KMS-11 (cell line): ENCODE results near the gene PLA2R1.
"Not testable (repeated sequence)": the region's sequence is repeated elsewhere in the genome, so short reads cannot be mapped to it uniquely, and the experiment has no call there.

ENCODE experiments used
- H2AFZ ChIP-seq: fragments of 200-600 bp; sonication (generic); 2 replicates; pipeline ENCODE4 v1.6.1; 2016; ENCODE audit warnings: antibody characterized with exemption, mixed run types, low read depth
- H3K27ac ChIP-seq: fragments of 200-600 bp; sonication (generic); 2 replicates; pipeline ENCODE4 v1.6.1; 2016; ENCODE audit warnings: mild to moderate bottlenecking, mixed run types
- H3K27me3 ChIP-seq: fragments of 200-600 bp; sonication (generic); 2 replicates; pipeline ENCODE4 v1.6.1; 2017; ENCODE audit warnings: mild to moderate bottlenecking, low read depth, mixed run types, moderate library complexity; ENCODE audit not compliant: insufficient read depth
- H3K36me3 ChIP-seq: fragments of 200-600 bp; sonication (generic); 2 replicates; pipeline ENCODE4 v1.6.1; 2017; ENCODE audit warnings: mild to moderate bottlenecking, mixed run types; ENCODE audit not compliant: insufficient read depth
- H3K4me1 ChIP-seq: fragments of 200-600 bp; sonication (generic); 2 replicates; pipeline ENCODE4 v1.6.1; 2016; ENCODE audit warnings: mild to moderate bottlenecking, low read depth, mixed run types; ENCODE audit not compliant: poor library complexity, severe bottlenecking
- H3K4me2 ChIP-seq: fragments of 200-600 bp; sonication (generic); 2 replicates; pipeline ENCODE4 v1.7.0; 2016; ENCODE audit warnings: mild to moderate bottlenecking, mixed run types
- H3K4me3 ChIP-seq: fragments of 200-600 bp; sonication (generic); IDR thresholded peaks from 2 replicates; pipeline ENCODE4 v1.6.1; 2017; ENCODE audit warnings: low read depth, low read length, mixed read lengths; ENCODE audit not compliant: insufficient read depth
- H3K79me2 ChIP-seq: fragments of 200-600 bp; sonication (generic); 2 replicates; pipeline ENCODE4 v1.6.1; 2016; ENCODE audit warnings: low read depth, mixed run types; ENCODE audit not compliant: insufficient read depth
- H3K9ac ChIP-seq: fragments of 200-600 bp; sonication (generic); 2 replicates; pipeline ENCODE4 v1.6.1; 2016; ENCODE audit warnings: mild to moderate bottlenecking, mixed run types
- H4K20me1 ChIP-seq: fragments of 200-600 bp; sonication (generic); 2 replicates; pipeline ENCODE4 v1.6.1; 2016; ENCODE audit warnings: mild to moderate bottlenecking, mixed run types; ENCODE audit not compliant: insufficient read depth
- CTCF ChIP-seq: fragments of 200-600 bp; sonication (generic); conservative IDR thresholded peaks from 2 replicates; pipeline ENCODE4 v1.6.1; 2017; ENCODE audit warnings: low read depth, mild to moderate bottlenecking, antibody characterized with exemption, low read length, moderate library complexity, mixed read lengths

Gene PLA2R1

DNA sequence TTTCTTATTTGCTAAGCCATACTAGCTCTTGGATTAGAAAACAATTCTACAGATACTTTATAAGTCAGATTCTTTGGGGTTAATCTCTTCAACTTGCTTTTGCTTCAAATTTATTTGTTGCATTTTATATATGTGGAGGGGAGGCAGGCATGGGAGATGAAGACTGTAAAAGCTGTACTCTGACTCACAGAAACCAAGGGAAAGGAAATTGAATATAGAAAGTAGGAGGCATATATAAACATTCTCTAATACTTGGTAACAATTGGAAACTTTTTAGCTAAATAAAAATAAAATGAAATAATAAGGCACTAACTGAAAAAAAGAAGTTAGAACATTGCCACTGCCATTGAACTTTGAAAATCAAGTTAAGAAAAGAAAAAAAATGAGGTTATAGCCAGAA lies 21.3 kb downstream of the PLA2R1 start:
- no peak overlapping the region for H3K4me2 ChIP-seq
- no peaks in the 10 kb centered on the region for H4K20me1 ChIP-seq
- TF ChIP-seq CTCF = no peak
- H3K9ac ChIP-seq = no peak overlapping the region
- H3K36me3 ChIP-seq = no peaks in the 10 kb centered on the region
- no peak overlapping the region for H2AFZ ChIP-seq
- no peaks in the 10 kb centered on the region for H3K27me3 ChIP-seq
- H3K4me1 ChIP-seq = no peaks in the 10 kb centered on the region
- no peak overlapping the region for H3K4me3 ChIP-seq
- H3K27ac ChIP-seq = no peak overlapping the region
- no peaks in the 10 kb centered on the region for H3K79me2 ChIP-seq

- no peaks in the 10 kb centered on the region for H3K27me3 ChIP-seq
- no peaks in the 10 kb centered on the region for H4K20me1 ChIP-seq
- no peak overlapping the region for H2AFZ ChIP-seq
- TF ChIP-seq CTCF = no peak
- H3K36me3 ChIP-seq = no peaks in the 10 kb centered on the region
- no peak overlapping the region for H3K4me3 ChIP-seq
- H3K9ac ChIP-seq = no peak overlapping the region
- no peaks in the 10 kb centered on the region for H3K4me1 ChIP-seq
- no peaks in the 10 kb centered on the region for H3K79me2 ChIP-seq
- no peak overlapping the region for H3K27ac ChIP-seq
- no peak overlapping the region for H3K4me2 ChIP-seq
Measured at GRCh38 chr2:160039166-160039903, 23.1 kb downstream of the PLA2R1 start.

- not testable (repeated sequence) for H3K36me3 ChIP-seq, H3K4me3 ChIP-seq, H3K9ac ChIP-seq, H3K4me2 ChIP-seq, H3K27ac ChIP-seq, H3K27me3 ChIP-seq, H2AFZ ChIP-seq, H4K20me1 ChIP-seq, H3K79me2 ChIP-seq, H3K4me1 ChIP-seq
Measured at GRCh38 chr2:160038662-160039061, 23.8 kb downstream of the PLA2R1 start.

DNA sequence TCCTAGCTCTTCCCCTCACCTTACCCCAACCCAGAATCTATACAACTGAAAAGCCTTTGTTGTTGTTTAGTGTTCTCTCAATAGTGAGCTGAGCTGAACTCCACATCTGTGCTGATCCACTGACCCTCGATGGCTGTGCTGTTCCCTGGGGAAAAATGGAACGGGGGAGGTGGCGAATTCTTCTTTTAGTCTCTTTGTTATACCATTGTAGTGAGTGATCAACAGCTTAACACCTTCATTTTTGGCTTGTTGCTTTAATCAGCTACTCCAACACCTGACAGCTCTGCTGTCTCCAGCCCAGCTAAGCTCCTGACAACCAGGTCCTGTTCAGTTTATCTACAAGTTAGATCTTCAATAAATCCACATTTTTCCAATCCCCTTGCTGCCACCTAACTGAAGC lies 25.7 kb downstream of the PLA2R1 start:
- Histone ChIP-seq H2AFZ (no peak overlapping the region), H4K20me1 (no peaks in the 10 kb centered on the region), H3K9ac (no peak overlapping the region), H3K27me3 (no peaks in the 10 kb centered on the region), H3K36me3 (no peaks in the 10 kb centered on the region), H3K79me2 (no peaks in the 10 kb centered on the region), H3K4me1 (no peaks in the 10 kb centered on the region), H3K27ac (no peak overlapping the region), H3K4me2 (no peak overlapping the region), H3K4me3 (no peak overlapping the region)
- no peak for TF ChIP-seq CTCF

DNA sequence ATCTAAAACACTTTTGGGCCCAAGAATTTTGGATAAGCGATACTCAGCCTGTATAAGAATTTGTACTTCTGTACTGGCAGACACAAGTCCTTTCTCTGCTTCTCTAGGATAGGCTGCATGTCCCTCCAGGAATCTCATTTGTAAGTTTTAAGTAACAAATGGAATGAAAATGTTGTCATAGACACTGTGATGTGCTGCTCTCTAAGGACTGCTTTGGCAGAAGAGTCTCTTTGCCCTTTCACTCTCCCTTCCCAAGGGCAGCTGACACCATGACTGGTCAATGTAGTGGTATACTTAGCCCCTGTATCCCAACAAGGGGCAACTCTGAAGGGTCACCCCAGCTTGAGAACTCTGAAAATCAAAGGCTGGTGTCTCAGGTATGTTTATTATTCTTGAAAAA lies 27.3 kb downstream of the PLA2R1 start:
- H2AFZ ChIP-seq = no peak overlapping the region
- no peaks in the 10 kb centered on the region for H4K20me1 ChIP-seq
- H3K4me2 ChIP-seq = no peak overlapping the region
- no peaks in the 10 kb centered on the region for H3K27me3 ChIP-seq
- H3K4me1 ChIP-seq = no peaks in the 10 kb centered on the region
- no peak overlapping the region for H3K9ac ChIP-seq
- H3K79me2 ChIP-seq = no peaks in the 10 kb centered on the region
- H3K27ac ChIP-seq = no peak overlapping the region
- no peak overlapping the region for H3K4me3 ChIP-seq
- H3K36me3 ChIP-seq = no peaks in the 10 kb centered on the region
- no peak for TF ChIP-seq CTCF
